Keratinocyte (primary cell): ENCODE data around the gene KIF16B. TPM values are rescaled to one million over a fixed set of nuclear protein-coding genes. Genes with fewer than 3 reads are reported as not detected.

Experiments
- DNase-seq: peaks from one replicate; pipeline ENCODE4 v3.0.0-alpha.2; 2011; ENCODE audit warnings: low read depth, missing footprints, low spot score
- FAIRE-seq: peaks from 2 replicates; lab custom pipeline; 2011; peaks lifted over from hg19 to GRCh38; lab: Jason Lieb, UNC
- H2AFZ ChIP-seq: 2 replicates; pipeline ENCODE4 v1.6.0; 2012; ENCODE audit warnings: low read length, control low read depth, inconsistent platforms; ENCODE audit not compliant: control insufficient read depth
- H3K27ac ChIP-seq: 2 replicates; pipeline ENCODE4 v1.5.1; 2011; ENCODE audit warnings: low read length; ENCODE audit not compliant: control insufficient read depth, insufficient read depth
- H3K27me3 ChIP-seq: 3 replicates; pipeline ENCODE4 v1.6.0; 2011; ENCODE audit warnings: low read length; ENCODE audit not compliant: control insufficient read depth, insufficient read depth; ENCODE audit errors: extremely low read depth
- H3K36me3 ChIP-seq, 2 experiments: 2 replicates in 1 of 2; 3 replicates in 1 of 2; pipeline ENCODE4 v1.5.1; 2011; ENCODE audit warnings: low read length in 2 of 2, mild to moderate bottlenecking in 1 of 2; ENCODE audit not compliant: control insufficient read depth in 2 of 2, insufficient read depth in 2 of 2; ENCODE audit errors: extremely low read depth in 1 of 2
- H3K4me1 ChIP-seq: 3 replicates; pipeline ENCODE4 v1.5.1; 2011; ENCODE audit warnings: low read length; ENCODE audit not compliant: control insufficient read depth, insufficient read depth; ENCODE audit errors: extremely low read depth
- H3K4me2 ChIP-seq: 3 replicates; pipeline ENCODE4 v1.6.0; 2011; ENCODE audit warnings: low read depth, low read length; ENCODE audit not compliant: control insufficient read depth, insufficient read depth; ENCODE audit errors: extremely low read depth
- H3K4me3 ChIP-seq, 3 experiments: fragments of 200-600 bp in 1 of 3; sonication (generic) in 1 of 3; 2 replicates in 2 of 3; 3 replicates in 1 of 3; pipeline ENCODE4 v1.5.1; 2011 to 2016; ENCODE audit warnings: low read length in 3 of 3, mild to moderate bottlenecking in 3 of 3, control low read depth in 2 of 3, inconsistent platforms in 1 of 3, low read depth in 1 of 3, mixed read lengths in 1 of 3, mixed run types in 1 of 3, moderate library complexity in 1 of 3; ENCODE audit not compliant: control insufficient read depth in 2 of 3, insufficient read depth in 2 of 3; ENCODE audit errors: extremely low read depth in 1 of 3
- H3K79me2 ChIP-seq: 2 replicates; pipeline ENCODE4 v1.6.0; 2012; ENCODE audit warnings: low read length; ENCODE audit not compliant: control insufficient read depth, insufficient read depth
- H3K9ac ChIP-seq: 3 replicates; pipeline ENCODE4 v1.6.0; 2011; ENCODE audit warnings: low read length; ENCODE audit not compliant: control insufficient read depth, insufficient read depth; ENCODE audit errors: extremely low read depth
- H3K9me1 ChIP-seq: 3 replicates; pipeline ENCODE4 v1.6.0; 2011; ENCODE audit warnings: low read length; ENCODE audit not compliant: control insufficient read depth, insufficient read depth; ENCODE audit errors: extremely low read depth
- H3K9me3 ChIP-seq: 2 replicates; pipeline ENCODE4 v1.5.1; 2012; ENCODE audit warnings: low read depth, low read length; ENCODE audit not compliant: control insufficient read depth
- H4K20me1 ChIP-seq: 3 replicates; pipeline ENCODE4 v1.6.0; 2011; ENCODE audit warnings: low read length; ENCODE audit not compliant: control insufficient read depth, insufficient read depth; ENCODE audit errors: extremely low read depth
- CTCF ChIP-seq, 3 experiments: IDR thresholded peaks in 1 of 3; conservative IDR thresholded peaks in 1 of 3; optimal IDR thresholded peaks in 1 of 3; 2 replicates in 2 of 3; 3 replicates in 1 of 3; pipeline versions ENCODE3 to v1.5.1; 2011; ENCODE audit warnings: low read length in 3 of 3, mild to moderate bottlenecking in 3 of 3, moderate library complexity in 2 of 3, control low read depth in 1 of 3, inconsistent platforms in 1 of 3; ENCODE audit not compliant: insufficient read depth in 2 of 3; ENCODE audit errors: extremely low read depth in 1 of 3
- EZH2 ChIP-seq: IDR thresholded peaks from one replicate; pipeline ENCODE4 v1.6.1; 2012; ENCODE audit warnings: inconsistent platforms, mild to moderate bottlenecking, low read length, moderate library complexity
- dilution Hi-C: fragments of 300-500 bp; cut with MboI; formaldehyde crosslinking; loops from one replicate; pipeline ENCODE4 v1.7.0; 2020; ENCODE audit warnings: low sequenced_read_pairs; ENCODE audit not compliant: extremely low pct_ligation_motif_present
- polyA plus RNA-seq, 5 experiments: library from polyadenylated mRNA; depleted of rRNA in 3 of 5; stranded (reverse) in 3 of 5; stranded (forward) in 1 of 5; unstranded in 1 of 5; fragments of >200 nt; gene quantifications; 1 replicate in 1 of 5; 2 replicates in 3 of 5; 3 replicates in 1 of 5; pipeline versions ENCODE4 v1.2.1 to v1.2.3, GENCODE V29; 2011 to 2012; ENCODE audit warnings: missing spikeins in 2 of 5, low read depth in 1 of 5, low replicate concordance in 1 of 5

KIF16B gene
- polyA plus RNA-seq, 1 donor (not counting 4 experiments of a cell fraction or from before 2014, with no cell fraction given), result 16.1 TPM

- no peak for TF ChIP-seq EZH2
- TF ChIP-seq CTCF (optimal IDR thresholded peaks at IDR 0.05 in 1 of 3, IDR thresholded peaks at IDR 0.05 in 1 of 3, conservative IDR thresholded peaks at IDR 0.05 in 1 of 3; ENCODE audit: extremely low read depth in 1 of 3, insufficient read depth in 2 of 3, low read length in 3 of 3), result no peak
- no peak overlapping the region for H3K4me3 ChIP-seq
- dilution Hi-C loops, result no loop called here
These were observed 302.3 kb downstream of the KIF16B start for GRCh38 chr20:16270989-16271388.

GRCh38 chr20:16270314-16270931 lies 302.8 kb downstream of the KIF16B start:
- Histone ChIP-seq H3K27ac (no peak overlapping the region), H3K79me2 (no peaks in the 10 kb centered on the region), H3K4me2 (no peak overlapping the region), H3K9ac (no peak overlapping the region), H3K4me1 (no peaks in the 10 kb centered on the region), H3K9me3 (no peaks in the 10 kb centered on the region), H3K36me3 (peaks cover 3 to 4% of the 10 kb centered on the region in 2 experiments), H3K27me3 (no peaks in the 10 kb centered on the region), H4K20me1 (no peaks in the 10 kb centered on the region), H3K4me3 (no peak overlapping the region), H3K9me1 (no peaks in the 10 kb centered on the region), H2AFZ (no peak overlapping the region)
- DNase-seq, result no peak
- FAIRE-seq, result no peak
- dilution Hi-C loops, result no loop called here
- TF ChIP-seq CTCF (optimal IDR thresholded peaks at IDR 0.05 in 1 of 3, IDR thresholded peaks at IDR 0.05 in 1 of 3, conservative IDR thresholded peaks at IDR 0.05 in 1 of 3; ENCODE audit: extremely low read depth in 1 of 3, insufficient read depth in 2 of 3, low read length in 3 of 3) (no peak), EZH2 (no peak)

More at GRCh38 chr20:16270989-16271388, 302.3 kb downstream of the KIF16B start:
- Histone ChIP-seq H3K79me2 (no peaks in the 10 kb centered on the region), H3K4me2 (no peak overlapping the region), H2AFZ (no peak overlapping the region), H4K20me1 (no peaks in the 10 kb centered on the region), H3K27me3 (no peaks in the 10 kb centered on the region), H3K4me1 (no peaks in the 10 kb centered on the region), H3K9me3 (no peaks in the 10 kb centered on the region), H3K9ac (no peak overlapping the region), H3K27ac (no peak overlapping the region), H3K36me3 (peaks cover 3 to 4% of the 10 kb centered on the region in 2 experiments), H3K9me1 (no peaks in the 10 kb centered on the region)
- FAIRE-seq (no peak), DNase-seq (no peak)
